ENCODE results near the gene FOXN3.

The FOXN3 gene

DNA sequence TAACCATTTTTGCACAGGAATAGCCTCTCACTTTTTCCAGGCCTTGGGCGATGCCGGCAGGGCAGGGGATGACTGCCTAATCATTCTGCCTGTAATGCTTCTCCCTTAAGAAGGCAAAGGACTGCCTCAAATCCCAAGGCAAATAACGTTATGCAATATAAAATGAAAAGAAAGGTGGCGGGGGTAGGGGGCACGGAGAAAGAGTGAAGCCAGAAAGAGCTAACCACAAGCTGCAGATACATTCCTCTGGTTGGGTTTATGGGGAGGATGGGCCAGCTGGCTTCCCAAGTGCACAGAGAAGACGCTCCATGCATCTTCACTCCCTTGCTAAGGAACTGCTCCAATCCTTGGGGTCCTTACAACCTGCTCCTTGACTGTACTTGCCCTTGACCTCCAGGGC is 229.5 kb downstream of the FOXN3 start:
- DNase-seq, result no peak

DNA sequence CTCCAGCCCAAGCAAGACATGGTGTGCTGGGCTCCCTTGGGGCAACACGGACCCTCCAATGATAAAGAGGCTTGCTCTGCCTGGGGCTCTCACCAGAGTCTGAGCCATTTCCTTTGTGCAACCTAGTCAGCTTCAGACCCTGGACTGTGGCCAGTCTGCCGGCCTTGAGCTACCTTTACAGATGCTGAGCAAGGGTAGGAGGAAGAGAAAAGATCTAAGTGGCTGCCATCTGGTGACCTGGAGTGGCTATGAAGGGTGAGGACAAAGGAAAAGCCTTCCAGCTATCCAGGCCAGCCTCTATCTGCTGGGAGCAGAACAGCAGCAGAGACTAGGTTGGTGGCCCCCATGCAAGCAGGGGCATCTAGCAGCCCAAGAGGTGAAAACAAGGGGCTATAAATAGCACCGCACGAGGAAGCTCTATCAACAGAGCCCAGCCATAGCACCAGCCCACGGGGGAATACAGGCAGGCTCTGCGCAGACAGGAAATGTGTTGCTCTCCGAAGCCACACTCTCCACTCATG is 230.1 kb downstream of the FOXN3 start:
- no peak for DNase-seq

DNA sequence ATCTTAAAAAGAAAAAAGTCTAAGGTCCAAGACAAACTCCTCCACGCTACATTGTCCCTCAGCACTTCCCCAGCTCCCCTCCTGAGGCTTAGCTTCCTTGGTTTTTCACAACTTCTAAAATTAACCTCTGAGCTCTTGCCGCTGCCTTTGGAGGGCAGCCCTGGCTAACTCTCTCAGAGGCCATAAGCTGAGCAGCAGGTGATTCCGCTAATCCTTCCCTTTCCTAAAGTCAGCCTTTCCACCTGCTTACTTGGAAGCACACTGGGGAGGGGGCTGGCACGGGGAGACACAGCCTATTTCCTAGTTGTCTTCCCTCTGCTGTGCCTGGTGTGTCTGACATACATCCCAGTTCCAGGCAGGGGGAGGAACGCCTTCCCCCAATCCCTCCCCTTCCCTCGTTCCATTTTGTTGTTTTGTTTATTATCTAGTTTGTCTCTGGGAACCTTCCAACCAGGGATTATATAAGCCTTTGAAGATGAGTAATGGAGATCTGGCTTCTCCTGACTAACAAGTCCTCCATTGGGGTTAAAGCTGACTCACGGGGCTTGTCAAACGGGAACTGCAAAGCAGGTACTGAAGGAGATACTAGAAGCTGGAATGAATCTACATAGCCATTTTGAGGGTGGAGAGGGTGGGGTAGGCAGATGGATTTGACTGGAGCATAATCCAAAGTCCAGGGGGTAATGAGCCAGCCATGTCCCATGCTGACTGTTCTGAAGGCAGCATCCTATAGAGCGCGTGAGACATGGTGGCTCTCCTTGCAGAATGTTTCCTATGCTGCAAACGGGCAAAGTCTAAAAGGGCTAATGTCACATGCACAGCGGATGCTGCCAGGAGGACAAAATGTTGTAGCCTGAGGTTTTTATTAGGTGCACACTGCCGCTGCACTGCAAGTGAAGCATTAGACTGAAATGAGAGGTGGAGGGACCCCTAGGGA is 230.8 kb downstream of the FOXN3 start:
- DNase-seq, result no peak

DNA sequence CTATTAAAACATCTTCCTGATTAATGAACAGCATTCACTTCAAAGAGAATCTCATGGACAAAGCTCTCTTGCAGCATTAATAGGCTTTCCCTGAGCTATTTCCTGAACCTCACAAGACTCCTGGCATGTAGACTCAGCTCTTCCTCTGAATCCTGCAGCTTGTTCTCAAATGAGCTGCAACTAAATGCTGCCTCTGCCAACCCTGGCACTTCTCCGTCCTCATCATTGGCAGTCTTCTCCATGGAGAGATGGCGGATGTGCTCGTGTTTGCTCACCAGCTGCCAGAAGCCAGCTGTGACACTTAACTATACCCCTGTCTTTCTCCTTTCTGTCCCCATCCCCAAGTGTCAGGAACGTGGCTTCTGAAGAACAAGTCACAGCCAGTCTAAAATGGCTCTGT is 232.1 kb downstream of the FOXN3 start:
- DNase-seq, result no peak

DNA sequence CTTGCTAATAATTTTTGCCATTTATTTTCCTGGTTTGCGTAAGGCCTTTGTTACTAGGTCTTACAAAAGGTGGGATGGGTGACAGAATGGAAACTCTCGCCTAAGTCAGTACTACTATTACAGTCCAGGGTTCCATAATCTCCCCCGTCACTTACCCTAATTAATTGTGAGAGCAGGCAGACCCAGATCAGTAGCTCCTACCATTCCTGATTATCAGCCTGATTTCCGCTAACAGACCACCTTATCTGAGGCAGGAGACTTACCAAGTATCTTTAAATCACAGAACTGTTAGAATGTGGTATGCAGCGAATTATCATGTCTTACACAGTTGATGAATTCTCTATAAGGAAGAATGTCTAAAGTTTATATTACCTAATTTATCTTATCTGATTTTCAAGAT is 234.7 kb downstream of the FOXN3 start:
- no peak for DNase-seq

DNA sequence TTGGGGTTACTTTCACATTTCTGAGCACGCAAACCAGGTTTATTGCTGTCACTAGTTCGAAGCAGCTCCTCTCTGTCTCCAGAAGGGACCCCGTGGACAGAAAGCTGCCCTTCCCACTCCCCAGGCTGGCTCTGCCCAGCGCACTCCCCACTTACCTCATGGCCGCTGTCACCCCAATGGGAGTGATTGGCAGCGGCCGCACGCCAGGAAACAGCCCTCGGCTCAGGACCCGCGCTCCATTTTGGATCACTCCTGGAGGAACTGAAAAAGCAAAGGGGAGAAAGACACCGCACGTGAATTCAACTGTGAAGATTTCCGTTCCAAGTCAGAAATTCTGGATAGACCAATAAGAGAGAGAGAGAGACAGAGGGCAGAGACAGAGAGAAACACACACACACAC is 236.5 kb downstream of the FOXN3 start:
- no peak for DNase-seq

DNA sequence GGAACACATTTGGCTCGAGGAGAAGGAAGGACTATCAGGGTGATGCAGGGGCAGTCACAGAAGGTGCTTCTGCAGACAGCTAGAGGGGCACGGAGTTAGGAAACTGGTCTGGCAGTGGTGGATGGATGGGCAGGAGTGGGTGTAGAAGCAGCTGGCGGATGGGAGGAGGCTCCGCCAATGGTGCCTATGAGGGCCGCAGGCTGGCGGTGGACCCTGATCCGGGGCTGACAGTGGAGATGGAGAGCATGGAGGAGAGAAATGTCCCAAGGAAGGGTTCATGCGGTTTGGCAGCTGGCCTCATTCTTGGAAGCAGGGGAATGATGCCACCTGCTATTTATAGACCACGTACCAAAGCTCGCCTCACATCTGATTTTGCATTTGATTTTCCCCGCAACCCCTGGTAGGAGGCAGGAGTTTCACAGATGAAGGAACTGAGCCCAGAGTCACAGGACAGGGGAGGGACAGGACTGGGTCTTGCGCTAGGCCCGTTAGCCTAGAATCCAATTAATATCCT is 237.1 kb downstream of the FOXN3 start:
- no peak for DNase-seq

DNA sequence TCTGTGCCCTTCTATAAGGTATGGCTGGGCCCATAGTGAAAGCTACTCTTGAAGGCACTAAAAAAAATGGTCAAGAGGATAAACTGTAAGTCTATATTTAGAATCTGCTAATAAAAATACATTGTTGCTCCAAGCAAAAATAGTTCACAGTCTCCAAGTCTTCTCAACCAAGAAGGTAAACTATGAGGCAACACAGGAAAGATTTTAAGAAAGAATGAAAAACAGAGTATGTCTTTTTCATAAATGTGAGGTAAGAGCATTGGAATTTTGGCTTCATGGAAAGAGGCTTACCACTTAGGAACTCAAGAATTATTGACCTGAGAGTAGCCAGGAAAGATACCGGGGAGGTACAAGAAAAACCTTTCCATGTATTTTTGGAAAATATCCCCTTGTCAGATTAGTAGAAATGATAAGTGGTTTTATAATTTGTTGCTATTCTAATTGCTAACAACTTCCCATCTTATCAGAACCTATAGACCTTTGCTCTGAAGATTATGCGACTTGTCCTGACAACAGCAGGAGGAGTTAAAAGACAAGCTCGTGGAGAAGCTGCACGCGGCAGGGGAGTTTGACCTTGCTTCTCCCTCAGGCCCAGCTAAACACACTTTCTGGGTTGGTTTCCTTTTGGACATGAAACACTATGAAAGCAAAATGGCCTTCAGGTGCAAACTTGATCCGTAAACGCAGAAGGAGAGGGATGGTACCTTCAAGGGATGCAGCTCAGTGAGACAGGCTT is 238.1 kb downstream of the FOXN3 start:
- no peak for DNase-seq

DNA sequence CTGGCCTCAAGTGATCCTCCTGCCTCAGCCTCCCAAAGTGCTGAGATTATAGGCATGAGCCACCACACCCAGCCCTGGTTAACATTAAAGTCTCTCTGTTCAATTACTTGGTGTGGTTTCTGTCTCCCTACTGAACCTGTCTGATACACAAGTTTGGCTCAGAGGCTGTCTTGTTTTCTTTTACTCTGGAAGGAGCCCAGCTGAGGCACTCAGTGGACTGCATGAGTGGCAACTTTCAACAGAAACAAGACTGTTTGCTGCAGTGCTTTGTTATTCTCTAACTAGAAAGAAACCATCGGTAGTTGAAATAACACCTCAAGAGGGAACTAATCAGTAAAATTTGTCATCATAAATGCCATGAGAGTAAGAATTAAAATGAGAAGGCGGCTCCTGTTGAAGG is 238.7 kb downstream of the FOXN3 start:
- no peak for DNase-seq

DNA sequence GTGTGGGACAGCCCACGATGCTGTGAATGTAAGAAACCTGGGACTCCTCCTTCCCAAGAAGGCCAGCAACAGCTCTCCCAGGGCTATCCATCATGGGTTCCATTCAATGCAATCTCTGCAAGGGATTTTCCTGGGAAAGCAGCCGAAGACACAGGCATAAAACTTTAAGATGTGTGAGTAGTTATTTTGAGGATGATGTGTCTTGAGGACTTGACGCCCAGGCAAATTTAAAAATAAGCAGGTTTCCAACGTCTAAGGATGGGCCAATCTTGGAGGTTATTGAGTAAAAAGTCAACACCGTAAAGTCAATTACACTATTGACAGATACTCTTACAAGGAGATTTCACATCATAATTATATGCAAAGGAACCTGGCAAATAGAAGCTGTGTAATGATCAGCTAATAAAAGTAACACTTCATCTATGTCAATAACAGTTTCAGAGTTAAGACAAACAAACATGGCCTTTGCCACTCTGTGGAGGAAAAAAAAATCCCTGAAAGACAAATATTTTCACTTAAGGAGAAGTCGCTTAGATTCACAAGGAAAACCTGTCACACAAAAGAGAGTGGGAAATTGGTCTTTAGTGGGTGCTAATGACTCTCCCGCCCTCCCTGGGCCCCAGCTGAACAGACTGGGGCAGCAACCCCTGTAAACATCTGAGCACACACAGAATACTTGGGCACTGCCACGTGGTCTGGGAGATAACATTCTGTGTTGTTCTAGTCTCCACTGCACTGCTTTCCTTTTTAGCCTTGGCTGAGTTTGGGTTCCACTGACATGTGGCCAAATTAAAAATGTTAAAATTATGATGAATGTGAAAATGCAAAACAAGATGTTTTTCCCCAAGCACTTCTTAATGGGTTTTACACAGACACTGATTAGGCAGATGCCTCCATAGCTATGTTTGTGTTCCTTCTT is 240.9 kb downstream of the FOXN3 start:
- no peak for DNase-seq

DNA sequence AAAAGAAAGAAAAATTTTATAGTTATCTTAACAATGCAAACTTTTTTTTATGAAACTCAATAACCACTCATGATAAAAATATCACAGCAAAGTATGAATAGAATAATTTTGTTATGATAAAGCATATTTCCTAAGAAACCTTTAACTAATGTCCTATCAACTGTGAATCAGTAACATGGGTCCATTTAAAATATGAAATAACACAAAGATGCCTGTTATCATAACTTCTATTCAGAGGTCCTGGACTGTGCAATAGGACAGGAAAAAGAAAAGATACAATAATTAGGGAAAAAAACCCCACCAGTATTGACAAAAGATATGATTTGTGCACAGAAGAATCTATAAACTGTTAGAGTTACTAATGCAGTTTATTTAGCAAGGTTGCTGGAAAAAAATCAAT is 245.4 kb downstream of the FOXN3 start:
- DNase-seq, result no peak

DNA sequence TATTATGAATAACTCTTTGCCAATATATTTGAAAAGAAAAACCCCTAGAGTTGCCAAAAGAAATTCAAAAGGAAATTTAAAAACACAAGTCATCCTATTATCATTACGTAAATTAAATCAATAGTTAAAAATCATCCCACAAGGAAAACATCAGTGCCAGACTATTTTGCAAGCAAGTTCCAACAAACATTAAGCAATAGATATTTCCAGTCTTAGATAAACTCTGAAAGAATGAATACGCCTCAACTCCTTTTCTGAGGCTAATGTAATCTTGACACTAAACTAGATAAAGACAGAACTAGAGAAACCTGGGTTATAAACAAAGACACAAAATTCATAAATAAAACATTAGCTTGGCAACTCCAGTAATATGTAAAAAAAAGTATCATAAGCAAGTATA is 245.9 kb downstream of the FOXN3 start:
- DNase-seq, result no peak

DNA sequence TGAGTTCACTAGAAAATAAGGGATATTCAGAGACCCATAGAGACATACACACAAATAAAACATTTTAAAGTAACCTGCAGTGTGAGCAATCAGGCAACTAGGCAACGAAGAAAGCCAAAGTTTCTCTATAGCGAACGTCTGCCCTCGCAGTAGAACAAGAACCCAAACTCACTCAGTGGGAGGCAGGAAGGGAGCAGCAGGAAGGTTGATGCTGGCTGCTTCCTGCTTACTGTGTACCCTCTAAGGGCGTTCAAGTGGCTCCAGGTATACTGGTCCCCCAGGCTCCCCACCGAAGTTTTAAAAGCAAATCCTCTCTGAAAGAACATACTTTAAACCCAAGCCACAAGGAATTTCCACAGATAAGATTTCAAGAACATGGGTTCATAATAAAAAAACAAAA is 249.3 kb downstream of the FOXN3 start:
- no peak for DNase-seq

DNA sequence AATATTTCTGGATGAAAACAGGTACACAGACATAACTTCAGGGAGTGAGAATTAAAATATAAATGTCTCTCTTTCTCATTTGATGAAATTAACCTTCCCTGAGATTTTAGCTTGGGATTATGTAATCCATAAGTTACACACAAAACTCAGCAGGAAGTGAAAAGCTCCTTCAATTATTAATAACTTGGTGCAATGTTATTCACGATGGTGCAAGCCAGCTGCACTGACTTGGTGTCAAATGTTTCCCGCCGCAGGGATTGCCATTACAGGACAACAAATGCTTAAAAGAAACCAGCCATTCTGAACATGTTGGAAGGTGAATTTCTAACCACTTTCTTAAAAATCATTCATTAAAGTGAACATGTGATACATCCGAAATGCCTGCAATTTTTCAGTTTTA is 250.4 kb downstream of the FOXN3 start:
- no peak for DNase-seq

DNA sequence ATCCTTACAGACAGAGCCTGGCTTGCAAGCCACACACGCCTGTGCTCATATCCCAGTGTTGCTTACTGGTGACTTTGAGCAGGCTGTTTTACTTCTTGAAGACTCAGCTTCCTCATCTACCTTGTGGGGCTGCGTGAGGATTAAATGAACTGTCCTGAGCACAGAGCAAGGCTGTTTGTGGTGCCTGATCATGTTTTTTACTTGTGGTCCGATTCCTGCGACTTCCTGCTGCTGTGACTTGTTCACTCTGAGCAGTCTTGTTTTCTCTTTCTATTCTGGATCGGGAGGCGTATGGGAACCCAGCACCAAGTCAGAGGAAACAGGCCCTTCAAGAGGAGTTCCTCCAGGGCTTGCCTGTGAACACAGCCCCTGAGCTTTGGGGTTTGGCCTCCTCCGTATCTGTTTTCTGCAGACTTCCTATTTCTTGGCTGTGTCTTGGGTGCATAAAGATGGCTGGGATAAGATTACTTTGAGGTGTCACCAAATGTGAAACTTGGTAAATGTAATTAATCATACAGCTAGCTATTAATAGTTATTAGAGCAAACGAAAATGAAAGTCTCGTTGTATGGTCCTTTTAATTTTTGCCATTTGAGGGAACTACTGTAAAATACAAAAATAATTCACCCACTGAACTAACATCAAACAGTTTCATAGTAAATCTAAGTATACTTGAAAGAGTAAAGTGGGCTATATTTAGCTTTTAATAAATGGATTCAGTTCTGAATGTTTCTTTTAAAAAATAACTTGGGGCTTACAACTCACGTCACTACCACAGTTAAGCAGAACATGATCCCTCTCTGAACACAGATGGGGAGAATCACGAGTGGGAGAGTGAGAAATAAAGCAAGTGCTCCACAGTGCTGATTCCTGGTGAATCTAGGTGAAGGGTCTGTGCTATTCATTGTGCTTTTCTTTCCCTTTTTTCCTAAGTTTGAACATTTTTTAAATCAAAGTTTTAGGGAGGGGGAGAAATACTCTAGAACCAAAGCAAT is 251.5 kb downstream of the FOXN3 start:
- no peak for DNase-seq

DNA sequence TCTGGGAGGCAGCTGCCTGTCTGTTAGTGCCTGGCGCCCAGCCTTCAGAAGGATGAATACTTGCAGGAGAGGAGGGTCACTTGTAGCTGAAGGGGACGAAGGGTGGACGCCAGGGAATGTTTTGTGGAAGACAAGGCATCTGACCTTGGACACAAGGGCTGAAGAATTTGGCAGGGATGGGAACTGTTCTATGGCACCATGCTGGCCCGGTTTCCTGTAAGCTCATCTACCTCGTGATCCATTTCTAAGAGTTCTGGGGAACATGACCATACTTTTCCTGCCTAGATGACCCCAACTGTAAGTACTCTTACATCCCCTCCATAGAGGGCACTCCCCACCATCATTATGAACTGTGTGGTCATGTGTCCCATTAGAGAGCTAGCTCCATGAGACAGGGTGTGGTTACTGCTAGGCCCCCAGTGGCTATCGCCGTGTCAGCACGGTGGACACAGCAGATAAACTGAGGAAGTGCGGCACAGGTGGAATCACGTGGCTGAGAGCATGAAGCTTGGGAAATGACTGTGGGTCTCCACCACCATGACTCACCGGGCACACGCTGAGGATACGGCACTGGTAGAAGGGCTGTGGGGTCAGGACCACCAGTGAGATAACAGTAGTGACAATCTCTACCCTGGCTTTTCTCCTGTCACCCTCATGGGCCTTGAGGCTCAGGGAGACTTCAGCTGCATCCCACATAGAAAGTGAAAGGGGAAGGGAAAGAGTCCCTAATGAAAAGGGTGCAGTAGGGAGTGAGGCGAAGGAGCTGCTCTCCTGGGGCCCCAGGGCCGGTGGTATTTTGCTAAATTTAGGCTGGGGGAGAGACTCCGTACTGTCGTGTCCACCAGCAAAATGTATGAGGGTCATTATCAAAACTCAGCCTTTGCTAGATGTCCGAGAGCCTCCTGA is 252.6 kb downstream of the FOXN3 start:
- no peak for DNase-seq

DNA sequence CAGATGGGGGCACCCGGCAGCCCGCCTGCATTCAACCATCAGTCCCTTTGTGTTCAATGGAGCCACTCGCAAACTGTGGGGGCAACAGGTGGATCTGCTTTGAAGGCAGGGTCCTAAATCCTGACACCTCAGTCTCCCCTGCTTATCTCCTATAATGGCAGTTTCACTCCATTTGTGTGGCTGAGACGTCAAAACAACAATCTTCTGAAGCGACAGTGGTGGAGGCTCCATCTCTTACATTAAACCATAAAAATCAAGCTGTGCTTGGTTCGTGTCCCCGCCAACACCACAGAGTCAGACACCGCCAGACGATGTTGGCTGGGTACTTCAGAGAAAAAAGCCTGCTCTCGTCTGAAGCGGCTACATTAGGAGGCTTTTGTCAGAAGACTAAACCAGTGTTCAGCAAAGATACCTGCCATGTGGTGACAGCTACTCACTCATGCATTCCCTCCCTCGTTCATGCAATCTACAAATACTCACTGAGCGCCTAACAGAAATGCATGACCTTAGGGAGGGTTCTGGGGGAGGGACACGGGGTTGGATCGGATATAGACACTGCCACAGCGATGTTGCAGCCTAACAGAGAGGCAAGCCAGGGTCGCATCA is 253.9 kb downstream of the FOXN3 start:
- no peak for DNase-seq

DNA sequence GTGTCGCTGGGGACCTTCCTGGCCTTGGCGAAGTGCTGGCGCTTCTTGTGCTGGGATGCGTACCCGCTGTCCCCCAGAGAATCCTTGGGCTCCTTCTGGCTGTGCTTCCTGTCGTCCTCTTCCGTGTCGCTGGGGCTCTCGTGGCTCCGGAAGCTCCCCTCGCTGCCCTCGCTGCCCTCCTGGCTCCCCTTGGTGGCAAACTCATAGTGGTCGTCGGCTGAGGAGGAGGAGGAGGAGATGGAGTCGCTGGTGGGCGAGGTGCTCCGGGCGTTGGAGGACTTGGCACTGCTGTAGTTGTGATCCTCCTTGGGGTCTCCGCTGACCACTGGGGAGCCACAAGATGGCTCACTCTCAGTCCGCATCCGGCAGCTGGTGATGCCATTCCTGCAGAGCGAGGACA is 254.4 kb downstream of the FOXN3 start:
- DNase-seq, result no peak

DNA sequence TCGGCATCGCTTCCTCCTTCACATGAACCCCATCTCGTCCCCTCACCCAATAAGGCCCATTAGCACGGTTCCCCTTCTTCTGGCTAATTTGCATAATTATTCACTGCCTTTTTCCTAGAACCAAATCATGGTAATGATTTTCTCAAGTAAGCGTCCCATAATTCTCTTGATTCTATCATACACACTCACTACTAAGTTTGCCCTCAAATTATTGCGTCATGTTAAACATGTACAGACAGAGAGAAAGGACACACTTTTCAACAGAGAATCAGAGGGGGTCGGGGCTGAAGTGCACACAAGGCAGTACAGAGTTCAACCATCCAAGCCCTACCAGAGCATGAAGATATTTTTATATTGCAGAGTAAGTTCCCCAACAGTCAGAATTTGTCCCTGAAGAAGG is 256.6 kb downstream of the FOXN3 start:
- DNase-seq, result no peak

DNA sequence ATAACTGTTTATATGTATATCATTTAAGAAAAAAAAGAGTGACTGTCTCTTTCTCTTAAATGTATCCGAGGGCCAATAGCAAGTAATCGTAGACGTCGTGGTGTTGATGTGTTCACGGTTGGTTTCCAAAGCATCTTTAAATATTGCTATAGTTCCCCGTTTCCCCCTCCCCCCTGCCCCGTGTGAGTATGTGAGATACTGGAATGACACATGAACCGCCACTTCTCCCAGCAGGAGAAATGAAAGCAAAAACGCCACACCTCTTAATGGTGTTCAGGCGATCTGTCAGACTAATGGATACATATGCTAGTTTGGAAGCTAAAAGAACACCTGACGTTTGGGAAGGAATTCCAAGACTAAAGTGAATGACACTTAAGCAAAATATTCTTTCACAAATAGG is 258.3 kb downstream of the FOXN3 start:
- DNase-seq, result no peak

All from NCI-H2107 (cell line).